ENCODE measurements around the gene TRDMT1.

DNA sequence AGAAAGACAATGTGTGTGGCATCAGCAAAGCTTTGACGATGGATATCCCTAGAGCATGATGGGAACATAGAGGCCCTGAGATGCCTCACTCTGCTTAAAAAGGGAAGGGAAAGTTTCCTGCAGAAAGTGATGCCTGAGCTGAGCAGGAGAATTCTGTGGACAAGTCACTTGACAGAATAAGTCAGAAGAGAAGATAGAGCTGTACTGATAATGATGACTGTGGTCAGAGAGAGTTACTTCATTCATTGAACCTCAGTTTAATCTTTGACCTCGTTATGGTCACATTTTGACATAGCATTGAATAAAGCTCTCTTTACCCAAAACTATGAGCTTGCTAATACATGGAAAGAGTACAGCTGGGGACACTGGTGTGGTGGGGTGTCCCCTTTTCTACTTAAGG lies 79.4 kb downstream of the TRDMT1 start:
- TF ChIP-seq, protein P1, sequence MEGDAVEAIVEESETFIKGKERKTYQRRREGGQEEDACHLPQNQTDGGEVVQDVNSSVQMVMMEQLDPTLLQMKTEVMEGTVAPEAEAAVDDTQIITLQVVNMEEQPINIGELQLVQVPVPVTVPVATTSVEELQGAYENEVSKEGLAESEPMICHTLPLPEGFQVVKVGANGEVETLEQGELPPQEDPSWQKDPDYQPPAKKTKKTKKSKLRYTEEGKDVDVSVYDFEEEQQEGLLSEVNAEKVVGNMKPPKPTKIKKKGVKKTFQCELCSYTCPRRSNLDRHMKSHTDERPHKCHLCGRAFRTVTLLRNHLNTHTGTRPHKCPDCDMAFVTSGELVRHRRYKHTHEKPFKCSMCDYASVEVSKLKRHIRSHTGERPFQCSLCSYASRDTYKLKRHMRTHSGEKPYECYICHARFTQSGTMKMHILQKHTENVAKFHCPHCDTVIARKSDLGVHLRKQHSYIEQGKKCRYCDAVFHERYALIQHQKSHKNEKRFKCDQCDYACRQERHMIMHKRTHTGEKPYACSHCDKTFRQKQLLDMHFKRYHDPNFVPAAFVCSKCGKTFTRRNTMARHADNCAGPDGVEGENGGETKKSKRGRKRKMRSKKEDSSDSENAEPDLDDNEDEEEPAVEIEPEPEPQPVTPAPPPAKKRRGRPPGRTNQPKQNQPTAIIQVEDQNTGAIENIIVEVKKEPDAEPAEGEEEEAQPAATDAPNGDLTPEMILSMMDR (IDR thresholded peaks at IDR 0.05), result no peak
- no peak for TF ChIP-seq POLR2A (IDR thresholded peaks at IDR 0.05)
